HG02884 (cell line): Measurements from ENCODE around the gene DCTN2.
A peak's percentile ranks its signal among the peaks of the same experiment; 100 is the strongest.
"Not testable (repeated sequence)": the region's sequence is repeated elsewhere in the genome, so short reads cannot be mapped to it uniquely, and the experiment has no call there.

Experiments
- ATAC-seq: cut with Tn5 transposase; IDR thresholded peaks from one replicate; pipeline ENCODE4 v1.9.1; 2021; ENCODE audit warnings: mild to moderate bottlenecking, moderate library complexity; ENCODE audit not compliant: unreplicated experiment

Gene DCTN2

GRCh38 chr12:57546438-57547287, at the start of gene DCTN2:
TSS of gene DCTN2 (minus strand) at chr12:57547192. CDS start at chr12:57547063, 129 bp downstream.
- ATAC-seq, result peak; percentile 98

GRCh38 chr12:57593187-57593586, 46.2 kb upstream of the DCTN2 start:
- ATAC-seq, result no peak

GRCh38 chr12:57592551-57593165, 45.7 kb upstream of the DCTN2 start:
- ATAC-seq, result no peak

GRCh38 chr12:57591782-57592325, 44.9 kb upstream of the DCTN2 start:
- no peak for ATAC-seq

- ATAC-seq, result peak; percentile 97
Observed at GRCh38 chr12:57590864-57591781, 44.1 kb upstream of the DCTN2 start, which contains the start of gene PIP4K2C. TSS of gene PIP4K2C (plus strand) at chr12:57591192. CDS start at chr12:57591290, 98 bp downstream.

- ATAC-seq, result no peak
Observed at GRCh38 chr12:57590479-57590863, 43.5 kb upstream of the DCTN2 start.

GRCh38 chr12:57588951-57589610, 42.1 kb upstream of the DCTN2 start:
- ATAC-seq, result not testable (repeated sequence)

GRCh38 chr12:57586832-57587429, 39.9 kb upstream of the DCTN2 start:
- ATAC-seq, result no peak

- no peak for ATAC-seq
Observed at GRCh38 chr12:57586128-57586527, 39.1 kb upstream of the DCTN2 start.

- ATAC-seq, result no peak
Observed at GRCh38 chr12:57585156-57585555, 38.2 kb upstream of the DCTN2 start.

- ATAC-seq, result no peak
Observed at GRCh38 chr12:57584690-57585089, 37.7 kb upstream of the DCTN2 start.

GRCh38 chr12:57584050-57584449, 37.1 kb upstream of the DCTN2 start:
- no peak for ATAC-seq

GRCh38 chr12:57583008-57583831, 36.2 kb upstream of the DCTN2 start:
- peak; percentile 99 for ATAC-seq

- ATAC-seq, result no peak
Observed at GRCh38 chr12:57582440-57582839, 35.4 kb upstream of the DCTN2 start.

- no peak for ATAC-seq
Observed at GRCh38 chr12:57581802-57582201, 34.8 kb upstream of the DCTN2 start.

GRCh38 chr12:57580466-57580795, 33.4 kb upstream of the DCTN2 start:
- no peak for ATAC-seq

GRCh38 chr12:57579677-57580465, 32.9 kb upstream of the DCTN2 start:
- ATAC-seq, result no peak

GRCh38 chr12:57579011-57579410, 32.0 kb upstream of the DCTN2 start:
- no peak for ATAC-seq
